GM12878 (cell line): ENCODE measurements around the gene OOEP. TPM values are rescaled to one million over a fixed set of nuclear protein-coding genes. Genes with fewer than 3 reads are reported as not detected.

Source experiments
- ATAC-seq: fragments of 200-7000 bp; cut with Tn5 transposase; 3 replicates; pipeline ENCODE4 v1.9.1; 2020; ENCODE audit warnings: mild to moderate bottlenecking, moderate library complexity
- BruUV-seq: library from RNA; stranded (reverse); fragments of 400-500 nt; replicated peaks from 2 replicates; lab custom pipeline; 2021; lab: Mats Ljungman, UMichigan
- CTCF ChIA-PET: fragments of 300-600 bp; sonication (Branson Sonifier 250); formaldehyde crosslinking; extraction: SDS; loops from one replicate; lab custom pipeline; 2021; ENCODE audit warnings: inconsistent platforms; lab: Yijun Ruan, JAX
- POLR2A ChIA-PET: fragments of 350-600 bp; formaldehyde crosslinking; extraction: SDS; loops from one replicate; lab custom pipeline; 2021; ENCODE audit warnings: inconsistent platforms; lab: Charles Lee
- RAD21 ChIA-PET: fragments of 300-600 bp; sonication (Branson Sonifier 250); formaldehyde crosslinking; loops from one replicate; lab custom pipeline; 2023; ENCODE audit warnings: antibody characterized with exemption; ENCODE audit not compliant: unreplicated experiment; lab: Charles Lee
- SMC1A ChIA-PET: fragments of 300-600 bp; sonication (Branson Sonifier 250); formaldehyde crosslinking; loops from one replicate; lab custom pipeline; 2023; ENCODE audit not compliant: unreplicated experiment, uncharacterized antibody; lab: Charles Lee
- DNase-seq: peaks from one replicate; pipeline ENCODE4 v3.0.0-alpha.2; 2011; ENCODE audit warnings: low read depth, low spot score
- FAIRE-seq: peaks from 3 replicates; lab custom pipeline; 2011; peaks lifted over from hg19 to GRCh38; lab: Jason Lieb, UNC
- H2AFZ ChIP-seq: 2 replicates; pipeline ENCODE4 v1.6.0; 2011; ENCODE audit warnings: low read depth, low read length, control low read depth; ENCODE audit not compliant: control insufficient read depth
- H3K27ac ChIP-seq: 2 replicates; pipeline ENCODE4 v1.5.1; 2011; ENCODE audit warnings: control low read depth; ENCODE audit not compliant: control insufficient read depth, insufficient read depth
- H3K27me3 ChIP-seq, 2 experiments: replicated peaks in 1 of 2; 2 replicates each; pipeline versions ENCODE4 v1.6.0 to v1.6.1; 2011; ENCODE audit warnings: low read length in 1 of 2; ENCODE audit not compliant: control insufficient read depth in 2 of 2, insufficient read depth in 2 of 2
- H3K36me3 ChIP-seq, 2 experiments: 2 replicates each; pipeline ENCODE4 v1.5.1; 2011; ENCODE audit warnings: low read length in 1 of 2; ENCODE audit not compliant: control insufficient read depth in 2 of 2, insufficient read depth in 2 of 2
- H3K4me1 ChIP-seq: 2 replicates; pipeline ENCODE4 v1.6.1; 2011; ENCODE audit warnings: mild to moderate bottlenecking, low read length, moderate library complexity, mixed read lengths; ENCODE audit not compliant: control insufficient read depth, insufficient read depth
- H3K4me2 ChIP-seq: 2 replicates; pipeline ENCODE4 v1.6.0; 2011; ENCODE audit warnings: control low read depth; ENCODE audit not compliant: control insufficient read depth, insufficient read depth
- H3K4me3 ChIP-seq: fragments of 200-600 bp; sonication (generic); 2 replicates; pipeline ENCODE4 v1.5.1; 2016
- H3K79me2 ChIP-seq: 2 replicates; pipeline ENCODE4 v1.6.0; 2011; ENCODE audit warnings: low read length; ENCODE audit not compliant: control insufficient read depth, insufficient read depth
- H3K9ac ChIP-seq: 2 replicates; pipeline ENCODE4 v1.8.0; 2011; ENCODE audit warnings: low read length, control low read depth, mixed read lengths; ENCODE audit not compliant: control insufficient read depth, insufficient read depth
- H3K9me3 ChIP-seq: replicated peaks from 3 replicates; pipeline ENCODE4 v1.5.1; 2011; ENCODE audit warnings: mild to moderate bottlenecking, low read length; ENCODE audit not compliant: control insufficient read depth, insufficient read depth
- H4K20me1 ChIP-seq: 2 replicates; pipeline ENCODE4 v1.6.0; 2011; ENCODE audit not compliant: control insufficient read depth, insufficient read depth
- CBX5 ChIP-seq: sonication (generic); IDR thresholded peaks from 2 replicates; pipeline ENCODE4 v1.6.1; 2016; ENCODE audit warnings: low read depth, moderate library complexity, mild to moderate bottlenecking, inconsistent platforms
- CREB1 ChIP-seq: IDR thresholded peaks from 2 replicates; pipeline ENCODE4 v1.6.1; 2012; ENCODE audit warnings: low read depth, mild to moderate bottlenecking, inconsistent platforms
- ESRRA ChIP-seq: IDR thresholded peaks from 2 replicates; pipeline ENCODE4 v1.6.1; 2012; ENCODE audit warnings: mild to moderate bottlenecking, low read length, improper control_type of control experiment
- HSF1 ChIP-seq: fragments of 150-350 bp; IDR thresholded peaks from 2 replicates; pipeline ENCODE4 v1.6.1; 2014; ENCODE audit warnings: mild to moderate bottlenecking, low read depth, low read length
- MEF2A ChIP-seq: IDR thresholded peaks from 2 replicates; pipeline ENCODE4 v1.6.1; 2011; ENCODE audit warnings: low read depth, mild to moderate bottlenecking, low read length, moderate library complexity; ENCODE audit not compliant: insufficient read depth
- POLR2AphosphoS2 ChIP-seq: IDR thresholded peaks from 2 replicates; pipeline ENCODE4 v1.6.1; 2011; ENCODE audit warnings: low read depth, mild to moderate bottlenecking, low read length, improper control_type of control experiment, moderate library complexity
- POLR2AphosphoS5 ChIP-seq: IDR thresholded peaks from 2 replicates; pipeline ENCODE4 v1.6.1; 2011; ENCODE audit warnings: mild to moderate bottlenecking, low read length, inconsistent platforms
- RBBP5 ChIP-seq: fragments of 200-600 bp; sonication (generic); conservative IDR thresholded peaks from 2 replicates; pipeline ENCODE4 v1.6.1; 2016
- RELA ChIP-seq: fragments of 450-650 bp; IDR thresholded peaks from 2 replicates; pipeline ENCODE4 v1.8.0; 2014; ENCODE audit warnings: borderline replicate concordance; ENCODE audit not compliant: partially characterized antibody
- RELB ChIP-seq: fragments of 450-650 bp; IDR thresholded peaks from 2 replicates; pipeline ENCODE4 v1.6.1; 2017; ENCODE audit warnings: low read depth, mild to moderate bottlenecking, moderate library complexity
- SMAD5 ChIP-seq: IDR thresholded peaks from 2 replicates; pipeline ENCODE4 v1.6.1; 2016; ENCODE audit warnings: antibody characterized with exemption, low read depth
- SMC3 ChIP-seq: IDR thresholded peaks from 2 replicates; pipeline ENCODE4 v1.6.1; 2011; ENCODE audit warnings: low read length, improper control_type of control experiment, borderline replicate concordance
- SPI1 ChIP-seq: IDR thresholded peaks from 2 replicates; pipeline ENCODE4 v1.6.1; 2011; ENCODE audit warnings: low read depth, mild to moderate bottlenecking, low read length, moderate library complexity, borderline replicate concordance; ENCODE audit not compliant: insufficient read depth
- USF1 ChIP-seq: IDR thresholded peaks from 2 replicates; pipeline ENCODE4 v1.6.1; 2011; ENCODE audit warnings: borderline replicate concordance, low read depth, mild to moderate bottlenecking, moderate library complexity, mixed read lengths, low read length; ENCODE audit not compliant: insufficient read depth; ENCODE audit errors: extremely low read length
- YBX1 ChIP-seq: fragments of 450-650 bp; IDR thresholded peaks from 2 replicates; pipeline ENCODE4 v1.6.1; 2016; ENCODE audit warnings: antibody characterized with exemption
- ZBED1 ChIP-seq: IDR thresholded peaks from 2 replicates; pipeline ENCODE4 v1.6.1; 2016; ENCODE audit warnings: borderline replicate concordance
- ZBTB4 ChIP-seq: fragments of 450-650 bp; formaldehyde crosslinking; IDR thresholded peaks from 2 replicates; pipeline ENCODE4 v1.4.0; 2022; ENCODE audit warnings: mild to moderate bottlenecking, moderate library complexity
- WGBS: methylation state at CpG from one replicate; pipeline ENCODE4 v1.1.6; 2016; ENCODE audit warnings: low lambda C conversion rate; ENCODE audit not compliant: insufficient replicate concordance, insufficient coverage; ENCODE audit errors: missing lambda C conversion rate; 5-methylcytosine and 5-hydroxymethylcytosine counted together
- in situ Hi-C: fragments of 300-500 bp; cut with MboI; formaldehyde crosslinking; loops from 9 replicates; pipeline ENCODE4 v1.14.3; 2018; ENCODE audit warnings: mixed read lengths
- intact Hi-C: fragments of 100-400 bp; cut with micrococcal nuclease; formaldehyde crosslinking; loops from one replicate; pipeline ENCODE4 v1.14.2; 2022; ENCODE audit not compliant: unreplicated experiment
- polyA plus RNA-seq, 11 experiments: library from polyadenylated mRNA; depleted of rRNA in 4 of 11; unstranded in 6 of 11; stranded (reverse) in 5 of 11; fragments of >200 nt; fragmentation: Nextera tagmentation in 4 of 11; fragmentation: Illumina TruSeq in 1 of 11; extraction: Ambion mirVana in 4 of 11; extraction: Trizol in 1 of 11; gene quantifications; 1 replicate in 1 of 11; 2 replicates in 10 of 11; pipeline versions ENCODE4 v1.2.1 to v1.2.3, GENCODE V29; 2011 to 2016; ENCODE audit warnings: inconsistent platforms in 2 of 11, missing spikeins in 2 of 11, low read depth in 1 of 11
- total RNA-seq, 4 experiments: library from RNA; depleted of rRNA in 3 of 4; stranded (reverse); fragments of >200 nt in 3 of 4; fragmentation: Illumina TruSeq in 1 of 4; extraction: Trizol in 1 of 4; gene quantifications; 2 replicates each; pipeline versions ENCODE4 v1.2.1 to v1.2.3, GENCODE V29; 2013 to 2021

Gene OOEP
- total and polyA plus RNA-seq, 10 of the 15 experiments (the other 5 are each of a cell fraction or from before 2014, with no cell fraction given), result 0.08 TPM; not detected in 9

GRCh38 chr6:73362869-73363536, 6.7 kb downstream of the OOEP start (continued):
- TF ChIP-seq RELB, result no peak
- TF ChIP-seq POLR2AphosphoS2, result no peak
- TF ChIP-seq CBX5, result no peak
- no peak for TF ChIP-seq ZBED1
- TF ChIP-seq POLR2AphosphoS5, result no peak

- no peak for DNase-seq
- in situ Hi-C loops (no loop called here), intact Hi-C loops (no loop called here)
- no peaks in the 10 kb centered on the region for H3K9me3 ChIP-seq
- FAIRE-seq, result no peak
- SMC1A ChIA-PET, result no interaction called here
- 72% methylated on average over 23 of the region's 23 CpGs for WGBS
- H2AFZ ChIP-seq, result no peak within 1 kb of the TSS
- no peak within 1 kb of the TSS for H3K4me2 ChIP-seq
- no peak within 1 kb of the TSS for H3K27ac ChIP-seq
- H4K20me1 ChIP-seq, result no peaks in the 10 kb centered on the region
- H3K9ac ChIP-seq, result no peak within 1 kb of the TSS
- POLR2A ChIA-PET, result no interaction called here
- no TSS peak for BruUV-seq
- H3K79me2 ChIP-seq, result no peaks in the 10 kb centered on the region
- H3K27me3 ChIP-seq, result no peaks in the 10 kb centered on the region
- RAD21 ChIA-PET, result no interaction called here
- H3K4me3 ChIP-seq, result no peak within 1 kb of the TSS
- H3K36me3 ChIP-seq, result no peaks in the 10 kb centered on the region
- CTCF ChIA-PET, result no interaction called here
- ATAC-seq, result no peak
- H3K4me1 ChIP-seq, result no peaks in the 10 kb centered on the region
- TF ChIP-seq USF1 (no peak), SPI1 (no peak), SMAD5 (no peak), CREB1 (no peak), ESRRA (no peak), MEF2A (no peak), ZBTB4 (CRISPR knock-in tag) (no peak), HSF1 (no peak), YBX1 (no peak), RELA (no peak), RBBP5 (no peak), POLR2AphosphoS2 (no peak), SMC3 (no peak)
Observed at GRCh38 chr6:73362358-73362757, 7.3 kb downstream of the OOEP start, which contains the start of gene KHDC3L. Gene KHDC3L, plus strand, starts transcription at chr6:73362658. Its CDS starts 72 bp downstream, at chr6:73362730.
